Activated CD4-positive, alpha-beta T cell treated with anti-CD3 and anti-CD28 coated beads, Interleukin-2, Interleukin-4, amounts not matched to agents 100 ng/mL and 50 ng/mL, durations not matched to agents 16 hours and 8 hours (primary cell): ENCODE results near the gene DDX10.
A peak's percentile ranks its signal among the peaks of the same experiment; 100 is the strongest.
"Not testable (repeated sequence)": the region's sequence is repeated elsewhere in the genome, so short reads cannot be mapped to it uniquely, and the experiment has no call there.

Experiments
- DNase-seq: peaks from one replicate; pipeline ENCODE4 v3.0.0-alpha.2; 2020; ENCODE audit warnings: low spot score

The DDX10 gene

GRCh38 chr11:108774037-108774730 is 109.3 kb downstream of the DDX10 start:
- no peak for DNase-seq

DNA sequence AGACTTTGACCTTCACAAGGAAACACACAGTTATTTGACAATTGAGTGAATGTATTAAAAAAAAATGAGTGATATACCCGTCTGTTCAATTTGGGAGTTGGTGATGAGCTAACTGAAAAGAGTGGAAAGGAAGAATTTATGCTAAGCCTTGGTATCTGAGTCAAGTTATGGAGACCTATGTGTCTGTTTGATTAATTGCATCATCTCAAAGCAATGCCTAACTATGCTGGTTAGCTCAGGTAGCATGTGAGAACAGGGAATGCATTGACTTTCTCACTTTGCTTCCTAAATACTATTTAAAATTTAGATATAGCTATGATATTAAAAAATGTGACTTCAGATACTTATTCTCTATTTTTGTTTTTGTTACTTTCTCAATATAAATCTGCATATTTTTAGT is 110.5 kb downstream of the DDX10 start:
- DNase-seq = no peak

- not testable (repeated sequence) for DNase-seq
Measured at GRCh38 chr11:108779147-108779546, 114.3 kb downstream of the DDX10 start.

DNA sequence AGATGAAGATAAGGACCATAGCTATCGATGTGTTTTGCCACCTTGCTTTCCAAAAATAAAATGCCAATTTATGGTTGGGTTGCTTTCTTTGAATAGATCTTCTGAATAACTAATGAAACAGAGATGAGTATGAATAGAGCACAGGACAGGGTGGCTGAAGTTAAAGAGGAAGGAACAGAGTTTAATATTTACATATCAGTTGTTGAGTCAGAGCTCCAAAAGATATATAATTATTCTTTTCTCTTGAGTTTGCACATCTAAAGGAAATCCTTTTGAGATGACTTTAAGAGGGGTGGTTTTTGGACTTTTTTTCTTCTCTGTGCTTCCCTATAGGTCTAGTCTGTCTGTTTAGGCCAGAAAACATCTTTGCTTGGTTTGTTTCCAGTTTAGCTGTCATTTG is 115.2 kb downstream of the DDX10 start:
- no peak for DNase-seq

DNA sequence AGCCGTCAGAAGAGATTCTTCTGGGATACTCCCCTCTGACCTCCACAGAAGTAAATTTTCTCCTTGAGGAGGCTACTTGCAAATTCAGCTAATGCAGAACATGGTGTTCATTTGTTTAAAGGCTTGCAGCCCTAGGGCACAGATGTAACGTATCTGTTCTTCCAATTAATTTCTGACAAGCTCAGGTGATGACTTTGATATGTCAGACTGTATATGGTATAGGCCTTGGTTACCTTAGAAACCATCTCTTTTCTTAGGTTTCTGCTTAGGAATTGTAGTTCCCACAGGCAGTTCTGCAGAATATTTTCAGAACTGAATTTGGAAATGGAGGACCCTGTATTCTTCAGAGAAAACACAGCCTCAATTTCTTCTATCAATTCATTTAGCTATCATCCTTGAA is 117.1 kb downstream of the DDX10 start:
- no peak for DNase-seq

DNA sequence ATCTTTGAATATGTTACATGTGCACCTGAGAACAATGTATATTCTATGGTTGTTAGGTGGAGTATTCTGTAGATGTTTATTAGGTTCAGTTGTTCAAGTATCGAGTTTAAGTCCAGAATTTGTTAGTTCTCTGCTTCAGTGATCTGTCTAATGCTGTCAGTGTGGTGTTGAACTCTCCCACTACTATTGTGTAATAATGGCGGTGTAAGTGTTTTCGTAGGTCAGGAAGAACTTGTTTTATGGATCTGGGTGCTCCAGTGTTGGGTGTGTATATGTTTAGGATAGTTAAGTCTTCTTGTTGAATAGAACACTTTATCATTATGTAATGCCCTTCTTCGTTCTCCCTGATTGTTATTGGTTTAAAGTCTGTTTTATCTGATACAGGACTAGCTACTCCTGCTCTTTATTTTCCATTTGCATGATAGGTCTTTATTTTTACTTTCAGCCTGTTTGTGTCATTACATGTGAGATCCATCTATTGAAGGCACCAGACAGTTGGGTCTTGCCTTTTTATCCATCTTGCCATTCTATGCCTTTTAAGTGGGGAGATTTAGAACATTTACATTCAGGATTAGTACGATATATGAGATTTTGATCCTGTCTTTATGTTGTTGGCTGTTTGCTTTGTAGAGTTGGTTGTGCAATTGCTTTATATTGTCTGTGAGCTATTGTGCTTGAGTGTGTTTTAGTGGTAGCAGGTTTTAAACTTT is 121.6 kb downstream of the DDX10 start:
- no peak for DNase-seq

DNA sequence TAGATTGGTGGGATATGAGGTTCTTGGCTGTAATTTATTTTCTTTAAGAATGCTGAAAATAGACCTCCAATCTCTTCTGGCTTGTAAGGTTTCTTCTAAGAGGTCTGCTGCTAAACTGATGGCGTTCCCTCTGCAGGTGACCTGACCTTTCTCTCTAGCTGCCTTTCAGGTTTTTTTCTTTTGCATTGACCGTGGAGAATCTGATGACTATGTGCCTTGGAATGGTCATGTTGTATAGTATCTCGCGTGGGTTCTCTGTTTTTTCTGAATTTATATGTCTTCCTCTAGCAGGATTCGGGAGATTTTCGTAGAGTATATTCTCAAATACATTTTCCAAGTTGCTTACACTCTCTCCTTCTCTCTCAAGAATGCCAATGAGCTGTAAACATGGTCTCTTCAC is 122.2 kb downstream of the DDX10 start:
- DNase-seq = no peak

GRCh38 chr11:108788565-108789199 is 123.8 kb downstream of the DDX10 start:
- peak; percentile 9 for DNase-seq

GRCh38 chr11:108790501-108791299 is 125.8 kb downstream of the DDX10 start:
- no peak for DNase-seq

GRCh38 chr11:108793138-108793537 is 128.3 kb downstream of the DDX10 start:
- DNase-seq = no peak

- no peak for DNase-seq
Measured at GRCh38 chr11:108793611-108794010, 128.7 kb downstream of the DDX10 start.

GRCh38 chr11:108796551-108796950 is 131.7 kb downstream of the DDX10 start:
- no peak for DNase-seq

GRCh38 chr11:108797578-108798100 is 132.8 kb downstream of the DDX10 start:
- DNase-seq = no peak

- DNase-seq = no peak
Measured at GRCh38 chr11:108802492-108802891, 137.6 kb downstream of the DDX10 start.

DNA sequence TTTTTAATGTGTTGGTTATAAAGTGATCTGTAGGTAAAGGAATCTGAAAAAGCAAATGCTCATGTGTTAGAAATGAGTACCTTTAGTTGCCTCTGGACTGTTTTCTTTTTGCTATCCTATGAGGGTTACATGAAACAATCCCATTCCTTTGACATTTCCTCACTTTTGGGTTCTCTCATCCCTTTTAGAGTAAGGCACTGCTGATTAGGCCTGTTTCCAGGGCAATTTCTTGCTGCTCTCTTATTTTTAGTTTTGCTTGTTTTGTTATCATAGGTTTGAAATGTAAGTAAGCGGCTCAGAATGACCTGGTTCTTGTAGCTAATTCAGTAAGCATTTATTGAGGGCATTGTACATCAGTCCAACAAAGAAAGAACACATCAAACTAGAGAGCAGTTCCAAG is 138.9 kb downstream of the DDX10 start:
- DNase-seq = no peak

- DNase-seq = no peak
Measured at GRCh38 chr11:108804511-108804910, 139.6 kb downstream of the DDX10 start.

GRCh38 chr11:108805030-108805429 is 140.2 kb downstream of the DDX10 start:
- no peak for DNase-seq

DNA sequence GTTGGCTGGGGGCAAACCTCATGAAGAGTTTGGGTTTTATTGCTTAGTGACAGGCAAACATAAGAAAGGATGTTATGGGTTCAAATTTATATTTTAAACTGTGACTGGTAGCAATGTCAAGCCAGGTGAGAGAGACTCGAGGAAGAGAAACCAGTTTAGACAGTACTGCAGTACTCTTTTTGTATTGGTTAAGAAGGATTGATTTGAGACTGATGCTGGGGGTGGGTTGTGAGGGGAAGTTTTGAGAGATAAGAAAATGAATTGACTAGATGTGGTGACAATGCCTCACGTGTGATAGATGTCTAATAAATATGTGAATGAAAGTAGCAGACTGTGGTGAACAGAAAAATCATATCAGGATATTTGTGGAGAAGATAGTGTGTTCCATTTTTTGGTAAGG is 142.4 kb downstream of the DDX10 start:
- DNase-seq = no peak

GRCh38 chr11:108813086-108813485 is 148.2 kb downstream of the DDX10 start:
- no peak for DNase-seq

- no peak for DNase-seq
Measured at GRCh38 chr11:108817976-108818375, 153.1 kb downstream of the DDX10 start.

DNA sequence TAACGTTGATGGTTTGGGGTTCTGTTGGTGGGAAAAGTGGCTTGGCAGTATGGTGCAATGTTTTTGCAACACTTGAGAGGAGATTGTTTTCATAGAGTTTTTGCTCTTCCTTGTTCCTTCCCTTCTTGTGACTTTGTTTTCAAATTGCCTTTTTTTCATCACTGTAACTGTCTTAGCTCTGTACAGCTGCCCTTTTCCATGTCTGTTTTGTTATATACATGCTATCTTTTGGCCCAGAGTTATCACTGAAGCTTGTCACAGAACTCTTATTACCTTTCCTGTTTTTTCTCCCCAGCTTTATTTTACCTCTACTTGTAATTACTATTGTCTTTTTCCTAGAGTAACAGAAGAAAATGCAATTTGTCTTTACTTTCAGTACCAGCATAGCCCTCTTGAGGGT is 154.1 kb downstream of the DDX10 start:
- no peak for DNase-seq

- DNase-seq = no peak
Measured at GRCh38 chr11:108819957-108820356, 155.1 kb downstream of the DDX10 start.
